ENCODE data around the gene NKIRAS2.

Gene NKIRAS2

DNA sequence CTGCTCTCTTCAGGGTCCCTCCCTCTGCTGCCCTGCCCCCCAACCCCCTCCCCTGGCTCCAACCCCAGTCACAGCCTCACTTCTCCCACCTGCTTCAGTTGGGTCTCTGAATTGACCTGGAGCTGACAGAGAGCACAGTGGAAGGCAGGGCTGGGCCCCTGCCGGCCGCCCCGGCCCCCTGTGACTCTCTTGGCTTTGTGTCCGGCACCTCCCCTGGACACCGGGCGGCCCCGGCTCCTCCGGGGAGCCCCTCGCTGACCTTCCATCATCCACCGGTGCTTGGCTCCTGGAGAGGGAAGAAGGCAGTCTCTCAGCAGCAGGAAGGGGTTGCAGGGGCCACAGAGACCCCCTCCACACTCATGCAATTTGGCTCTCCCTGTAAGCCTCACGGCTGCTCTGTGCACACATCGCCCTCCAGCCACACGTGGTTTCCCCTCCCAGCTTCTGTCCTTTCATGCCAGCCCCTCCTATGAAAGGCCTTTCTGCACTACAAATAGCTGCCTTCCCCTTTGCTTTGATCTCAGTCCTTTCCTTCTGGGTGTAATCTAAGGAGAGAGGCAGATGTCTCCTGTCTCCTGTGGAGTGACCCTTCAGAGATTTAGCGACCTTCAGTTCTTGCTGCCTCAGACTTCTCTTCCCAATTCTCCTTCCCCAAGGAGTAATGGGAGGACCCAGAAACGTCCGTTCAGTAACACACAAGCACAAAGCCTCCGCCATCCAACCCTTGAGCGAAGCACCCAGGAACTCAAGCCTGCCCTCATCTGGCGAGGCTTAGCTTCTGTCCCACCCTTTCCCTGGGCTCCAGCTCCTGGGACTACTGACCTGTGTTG, 8.3 kb downstream of the NKIRAS2 start:
- no peak for DNase-seq (ENCODE audit: low read depth, low spot score)
- CTCF ChIA-PET, result interaction anchor here (1.7 to 20.7 kb wide), 6 partner anchors 10 to 82 kb away, joined by 3 to 451 read pairs (median 24); partner anchors contain the start of genes DHX58, DNAJC7, HSPB9 and KAT2A
- POLR2A ChIA-PET, result interaction anchor here (1.8 kb wide), 1 partner anchor 84 kb away, joined by 4 read pairs; the partner anchor contains the start of gene DHX58
- H3K4me3 ChIP-seq (ENCODE audit: low read depth, low read length), result no peak overlapping the region
- TF ChIP-seq, protein P1, sequence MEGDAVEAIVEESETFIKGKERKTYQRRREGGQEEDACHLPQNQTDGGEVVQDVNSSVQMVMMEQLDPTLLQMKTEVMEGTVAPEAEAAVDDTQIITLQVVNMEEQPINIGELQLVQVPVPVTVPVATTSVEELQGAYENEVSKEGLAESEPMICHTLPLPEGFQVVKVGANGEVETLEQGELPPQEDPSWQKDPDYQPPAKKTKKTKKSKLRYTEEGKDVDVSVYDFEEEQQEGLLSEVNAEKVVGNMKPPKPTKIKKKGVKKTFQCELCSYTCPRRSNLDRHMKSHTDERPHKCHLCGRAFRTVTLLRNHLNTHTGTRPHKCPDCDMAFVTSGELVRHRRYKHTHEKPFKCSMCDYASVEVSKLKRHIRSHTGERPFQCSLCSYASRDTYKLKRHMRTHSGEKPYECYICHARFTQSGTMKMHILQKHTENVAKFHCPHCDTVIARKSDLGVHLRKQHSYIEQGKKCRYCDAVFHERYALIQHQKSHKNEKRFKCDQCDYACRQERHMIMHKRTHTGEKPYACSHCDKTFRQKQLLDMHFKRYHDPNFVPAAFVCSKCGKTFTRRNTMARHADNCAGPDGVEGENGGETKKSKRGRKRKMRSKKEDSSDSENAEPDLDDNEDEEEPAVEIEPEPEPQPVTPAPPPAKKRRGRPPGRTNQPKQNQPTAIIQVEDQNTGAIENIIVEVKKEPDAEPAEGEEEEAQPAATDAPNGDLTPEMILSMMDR (IDR thresholded peaks at IDR 0.05; ENCODE audit: insufficient read depth, low read length, missing control alignments), result peak; percentile 5

DNA sequence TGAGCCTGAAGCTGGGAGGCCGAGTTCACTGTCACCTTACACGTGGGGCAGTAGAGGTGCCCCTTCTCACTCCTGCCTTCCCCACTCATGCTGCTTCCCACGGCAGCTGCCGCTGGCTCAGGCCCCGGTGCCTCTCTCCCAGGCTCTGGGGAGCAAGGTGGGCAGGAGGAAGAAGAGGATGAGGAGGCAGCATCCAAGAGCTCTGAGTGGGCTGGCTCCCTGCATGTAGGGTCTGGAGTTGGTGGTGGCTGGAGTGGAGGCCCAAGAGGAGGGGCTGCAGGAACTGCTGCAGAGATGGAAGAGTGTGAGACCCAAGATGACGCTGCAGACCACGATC, 8.9 kb downstream of the NKIRAS2 start:
- CTCF ChIA-PET, result interaction anchor here (1.7 to 20.7 kb wide), 4 partner anchors 11 to 82 kb away, joined by 3 to 451 read pairs (median 54); partner anchors contain the start of genes DHX58, DNAJC7, HSPB9 and KAT2A
- TF ChIP-seq, protein P1 (IDR thresholded peaks at IDR 0.05; ENCODE audit: insufficient read depth, low read length, missing control alignments), result no peak
- H3K4me3 ChIP-seq (ENCODE audit: low read depth, low read length), result no peak overlapping the region
- no peak for DNase-seq (ENCODE audit: low read depth, low spot score)
- POLR2A ChIA-PET, result no interaction called here

DNA sequence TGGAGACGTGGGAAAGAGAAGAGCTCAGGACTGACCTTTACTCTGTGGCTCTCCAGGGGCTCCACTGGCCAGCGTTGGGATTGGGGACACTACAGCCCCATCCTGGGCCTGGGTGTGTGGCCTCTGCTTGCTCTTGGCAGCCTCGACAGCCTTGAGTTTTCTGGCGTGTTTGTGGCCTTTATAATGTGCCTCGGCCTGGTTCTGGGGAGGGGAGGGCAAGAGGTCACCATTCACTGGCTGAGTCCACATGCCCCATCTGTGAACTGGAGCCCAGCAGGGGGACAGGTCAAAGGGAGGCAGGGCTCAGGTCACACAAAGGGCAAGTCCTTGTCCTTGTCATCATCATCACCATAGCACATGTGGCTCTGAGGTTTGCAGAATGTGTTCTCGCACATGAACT, 11.7 kb downstream of the NKIRAS2 start:
- no peak overlapping the region for H3K4me3 ChIP-seq (ENCODE audit: low read depth, low read length)
- ChIA-PET CTCF (interaction anchor here (1.4 to 20.7 kb wide), 4 partner anchors 9 to 79 kb away, joined by 4 to 451 read pairs (median 54); partner anchors contain the start of genes DHX58, DNAJC7, HSPB9 and KAT2A), POLR2A (no interaction called here)
- DNase-seq (ENCODE audit: low read depth, low spot score), result no peak
- TF ChIP-seq, protein P1 (IDR thresholded peaks at IDR 0.05; ENCODE audit: insufficient read depth, low read length, missing control alignments), result no peak

DNA sequence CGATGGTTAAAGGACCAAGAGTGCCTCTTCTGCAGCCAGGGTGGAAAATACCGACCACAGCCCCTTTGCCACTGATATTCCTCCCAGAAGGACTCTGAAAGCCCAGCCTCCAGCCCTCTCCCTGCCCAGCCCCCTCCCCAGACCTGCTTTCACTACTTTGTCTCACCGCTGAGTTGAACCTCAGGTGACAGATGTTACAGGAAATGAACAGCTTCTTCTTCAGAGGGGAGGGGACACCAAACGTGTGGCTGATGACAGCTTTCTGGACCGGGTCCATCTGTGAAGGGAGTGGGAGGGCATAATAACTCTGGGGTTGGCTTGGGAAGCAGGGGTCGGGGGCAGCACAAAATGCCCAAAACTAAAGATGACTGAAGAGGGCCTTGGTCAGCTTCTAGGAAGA, 14.2 kb downstream of the NKIRAS2 start:
- no peak overlapping the region for H3K4me3 ChIP-seq (ENCODE audit: low read depth, low read length)
- ChIA-PET CTCF (interaction anchor here (0.9 to 2.0 kb wide), 4 partner anchors 9 to 33 kb away, joined by 3 to 12 read pairs (median 8); partner anchors contain the start of gene NKIRAS2), POLR2A (interaction anchor here (0.8 kb wide), 1 partner anchor 17 kb away, joined by 3 read pairs; the partner anchor contains the start of gene DNAJC7)
- DNase-seq (ENCODE audit: low read depth, low spot score), result no peak
- TF ChIP-seq, protein P1 (IDR thresholded peaks at IDR 0.05; ENCODE audit: insufficient read depth, low read length, missing control alignments), result no peak

DNA sequence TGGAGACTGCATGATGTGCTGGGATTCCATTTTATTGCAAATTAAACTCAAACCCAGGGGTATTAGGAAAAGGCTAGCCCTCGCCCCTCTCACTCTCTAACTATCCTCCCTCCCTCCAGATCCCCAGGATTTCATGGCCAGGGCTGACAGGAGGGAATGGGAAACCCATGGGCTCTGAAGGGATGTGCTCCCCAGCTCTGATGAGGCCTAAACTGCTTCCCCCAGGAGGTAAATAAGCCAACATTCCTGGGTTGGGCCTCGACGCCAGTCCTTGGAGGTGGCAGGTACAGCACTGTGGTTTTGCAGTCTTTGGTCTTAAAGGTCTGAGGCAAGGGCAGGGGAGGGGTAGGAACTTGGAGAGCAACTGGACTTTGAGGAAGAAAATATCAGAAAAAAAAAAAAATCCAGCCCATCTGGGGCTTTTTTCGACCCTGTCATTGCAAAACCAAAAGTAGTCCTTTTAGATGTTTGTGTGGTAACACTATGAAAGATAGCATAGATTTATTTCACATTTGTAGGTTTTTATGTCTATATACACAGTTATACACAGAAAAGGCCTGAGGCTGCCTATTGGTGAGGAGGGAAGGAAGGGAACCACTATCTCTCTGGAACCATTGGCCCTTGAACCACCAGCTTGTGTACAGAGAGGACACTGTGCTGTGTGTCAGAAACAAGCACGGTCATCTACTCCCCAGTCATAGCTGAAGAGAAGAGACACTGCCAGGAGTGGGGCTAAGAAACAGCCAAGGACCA, 18.5 kb downstream of the NKIRAS2 start:
- H3K4me3 ChIP-seq (ENCODE audit: low read depth, low read length), result no peak overlapping the region
- POLR2A ChIA-PET, result no interaction called here
- no peak for DNase-seq (ENCODE audit: low read depth, low spot score)
- TF ChIP-seq, protein P1 (IDR thresholded peaks at IDR 0.05; ENCODE audit: insufficient read depth, low read length, missing control alignments), result no peak
- CTCF ChIA-PET, result interaction anchor here (0.7 to 1.5 kb wide), 4 partner anchors 13 to 30 kb away, joined by 3 to 4 read pairs (median 4); no protein-coding TSS in a partner anchor

All from AG04449 (cell line).